Upper lobe of right lung (tissue), 1 donor: ENCODE results near the gene EGFL7. TPM values are rescaled to one million over a fixed set of nuclear protein-coding genes. Genes with fewer than 3 reads are reported as not detected.

ENCODE experiments used
- ATAC-seq: fragments of 200-7000 bp; cut with Tn5 transposase; one replicate; pipeline ENCODE4 v1.9.1; 2020; ENCODE audit warnings: mild to moderate bottlenecking, moderate library complexity
- DNase-seq: peaks from one replicate; pipeline ENCODE4 v3.0.0-alpha.2; 2020
- H3K27ac ChIP-seq: fragments of 200-600 bp; one replicate; pipeline ENCODE4 v1.8.0; 2022
- H3K27me3 ChIP-seq: fragments of 200-600 bp; one replicate; pipeline ENCODE4 v1.8.0; 2022; ENCODE audit warnings: mild to moderate bottlenecking
- H3K36me3 ChIP-seq: fragments of 200-600 bp; one replicate; pipeline ENCODE4 v1.8.0; 2022
- H3K4me1 ChIP-seq: fragments of 200-600 bp; one replicate; pipeline ENCODE4 v1.8.0; 2022
- H3K4me3 ChIP-seq: fragments of 200-600 bp; one replicate; pipeline ENCODE4 v1.8.0; 2022; ENCODE audit warnings: mild to moderate bottlenecking
- H3K9me3 ChIP-seq: fragments of 200-600 bp; one replicate; pipeline ENCODE4 v1.8.0; 2022
- intact Hi-C: fragments of 100-400 bp; cut with DNase I; formaldehyde crosslinking; loops from one replicate; pipeline ENCODE4 v1.11.0; 2022
- microRNA-seq: library from miRNA; unstranded; fragments of <30 nt; microRNA quantifications from one replicate; pipeline ENCODE4 v1.2.0, GENCODE V29; 2020; ENCODE audit warnings: borderline microRNAs expressed
- total RNA-seq: library from RNA; stranded (reverse); fragmentation: NEBNext Ultra II Directional; extraction: Animal tissue kit (Norgen Biotek cat#: 25700); gene quantifications from one replicate; pipeline ENCODE4 v1.2.1, GENCODE V29; 2021
- TF ChIP-seq, protein P1 (sequence below): fragments of 200-600 bp; IDR thresholded peaks from one replicate; pipeline ENCODE4 v1.8.0; 2022; ENCODE audit warnings: antibody characterized with exemption
- donor health status: DM: no; HTN: yes; CAD: no; lungs with severe emphysema.

The EGFL7 gene
- total RNA-seq, 1 donor from 2014 or later: 302 TPM

DNA sequence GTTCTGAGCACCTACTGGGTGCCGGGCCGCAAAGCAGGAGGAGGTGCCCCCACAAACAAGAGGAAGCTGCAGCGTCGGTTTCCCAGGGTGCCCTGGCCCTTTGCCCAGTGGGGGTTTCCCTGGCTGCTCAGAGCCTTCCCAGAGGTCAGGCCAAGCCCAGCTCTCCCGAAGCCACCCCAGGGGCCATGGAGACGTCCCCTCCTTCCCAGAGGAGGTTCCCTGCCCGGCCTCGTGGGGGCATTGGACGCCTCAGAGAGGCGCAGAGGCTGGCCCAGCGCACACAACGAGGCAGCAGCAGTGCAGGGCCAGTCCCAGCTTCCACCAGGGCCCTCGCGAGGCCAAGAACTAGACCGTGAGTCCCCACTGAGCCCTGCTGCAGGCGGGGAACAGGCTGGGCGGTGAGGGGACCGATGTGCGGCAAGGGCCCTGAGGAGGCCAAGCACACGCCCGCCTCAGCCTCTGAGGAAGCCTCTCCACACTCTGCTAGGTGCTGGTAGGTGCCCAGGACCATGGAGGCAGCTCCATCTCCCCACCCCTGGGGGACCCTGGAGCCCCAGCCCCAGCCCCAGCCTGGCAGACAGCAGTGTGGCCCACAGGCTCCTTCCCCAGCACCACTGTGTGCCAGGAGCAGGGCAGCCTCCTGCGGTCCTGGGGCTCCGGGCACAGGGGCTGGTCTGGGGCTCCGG lies 56.6 kb downstream of the EGFL7 start:
- no peaks in the 10 kb centered on the region for H3K9me3 ChIP-seq
- no peak overlapping the region for H3K4me3 ChIP-seq
- peaks cover 30% of the 10 kb centered on the region for H3K36me3 ChIP-seq
- TF ChIP-seq, protein P1, sequence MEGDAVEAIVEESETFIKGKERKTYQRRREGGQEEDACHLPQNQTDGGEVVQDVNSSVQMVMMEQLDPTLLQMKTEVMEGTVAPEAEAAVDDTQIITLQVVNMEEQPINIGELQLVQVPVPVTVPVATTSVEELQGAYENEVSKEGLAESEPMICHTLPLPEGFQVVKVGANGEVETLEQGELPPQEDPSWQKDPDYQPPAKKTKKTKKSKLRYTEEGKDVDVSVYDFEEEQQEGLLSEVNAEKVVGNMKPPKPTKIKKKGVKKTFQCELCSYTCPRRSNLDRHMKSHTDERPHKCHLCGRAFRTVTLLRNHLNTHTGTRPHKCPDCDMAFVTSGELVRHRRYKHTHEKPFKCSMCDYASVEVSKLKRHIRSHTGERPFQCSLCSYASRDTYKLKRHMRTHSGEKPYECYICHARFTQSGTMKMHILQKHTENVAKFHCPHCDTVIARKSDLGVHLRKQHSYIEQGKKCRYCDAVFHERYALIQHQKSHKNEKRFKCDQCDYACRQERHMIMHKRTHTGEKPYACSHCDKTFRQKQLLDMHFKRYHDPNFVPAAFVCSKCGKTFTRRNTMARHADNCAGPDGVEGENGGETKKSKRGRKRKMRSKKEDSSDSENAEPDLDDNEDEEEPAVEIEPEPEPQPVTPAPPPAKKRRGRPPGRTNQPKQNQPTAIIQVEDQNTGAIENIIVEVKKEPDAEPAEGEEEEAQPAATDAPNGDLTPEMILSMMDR: peak; percentile 22
- H3K27ac ChIP-seq: peak overlapping the region; percentile 17
- peak; percentile 33 for ATAC-seq
- DNase-seq: no peak
- H3K4me1 ChIP-seq: peaks cover 37% of the 10 kb centered on the region
- intact Hi-C loops: no loop called here
- H3K27me3 ChIP-seq: no peaks in the 10 kb centered on the region

DNA sequence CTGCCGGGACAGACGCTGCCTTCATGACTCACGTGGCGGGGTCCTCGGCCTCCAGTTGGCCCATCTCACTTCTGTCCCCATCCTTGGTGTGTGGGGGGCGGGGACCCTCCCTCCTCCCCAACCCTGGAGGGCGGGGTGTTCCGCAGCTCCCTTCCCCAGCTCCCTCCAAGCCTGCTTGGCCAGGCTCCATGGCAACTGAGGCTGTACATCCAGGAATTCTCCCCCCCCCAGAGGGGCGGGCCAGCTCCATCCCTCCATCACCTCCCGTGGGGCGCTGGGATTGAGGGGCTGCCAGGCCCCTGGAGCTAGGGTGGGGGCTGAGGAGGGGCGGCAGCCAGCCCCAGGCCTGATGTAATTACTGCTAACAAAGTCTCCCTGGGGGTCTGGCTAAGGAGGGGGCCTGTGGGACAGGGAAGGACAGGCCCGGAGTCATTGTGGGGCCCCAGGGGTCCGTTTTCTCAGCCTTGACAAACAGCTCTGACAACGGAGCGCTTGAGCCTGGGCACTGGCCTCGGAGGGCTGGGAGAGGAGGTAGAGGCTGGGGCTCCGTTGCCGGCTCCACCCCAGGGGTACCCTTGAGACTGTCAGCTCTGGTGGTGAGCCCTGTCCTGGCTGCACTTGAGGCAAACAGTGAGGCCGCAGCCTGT lies 57.7 kb downstream of the EGFL7 start:
- DNase-seq (no peak), ATAC-seq (no peak)
- Histone ChIP-seq H3K4me1 (peaks cover 37% of the 10 kb centered on the region), H3K9me3 (no peaks in the 10 kb centered on the region), H3K27me3 (no peaks in the 10 kb centered on the region), H3K36me3 (peaks cover 41% of the 10 kb centered on the region), H3K4me3 (no peak overlapping the region), H3K27ac (peak overlapping the region; percentile 31)
- intact Hi-C loops: no loop called here
- TF ChIP-seq, protein P1: no peak

DNA sequence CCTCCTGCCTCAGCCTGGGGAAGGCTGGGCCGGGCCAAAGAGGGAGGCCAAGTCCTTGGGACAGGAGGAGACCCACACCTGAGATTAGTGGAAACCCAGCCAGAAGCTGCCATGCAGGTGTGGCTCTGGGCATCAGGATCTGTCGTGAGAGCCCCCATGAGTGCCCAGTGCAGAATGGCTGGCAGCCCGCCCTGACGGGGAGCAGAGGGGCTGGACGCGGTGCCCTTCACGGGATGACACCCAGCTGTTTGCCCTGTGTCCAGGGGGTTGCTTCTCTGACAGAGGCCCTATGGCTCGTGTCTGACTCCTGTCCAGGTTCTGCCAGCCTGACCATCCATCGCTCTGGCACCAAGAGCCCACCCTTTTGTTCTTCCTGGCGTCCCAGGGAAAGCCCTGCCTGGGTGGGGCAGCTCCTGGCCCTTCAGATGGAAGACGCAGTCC lies 58.2 kb downstream of the EGFL7 start:
- peaks cover 46% of the 10 kb centered on the region for H3K36me3 ChIP-seq
- no peak overlapping the region for H3K4me3 ChIP-seq
- no peaks in the 10 kb centered on the region for H3K9me3 ChIP-seq
- intact Hi-C loops: no loop called here
- TF ChIP-seq, protein P1: no peak
- peak overlapping the region; percentile 31 for H3K27ac ChIP-seq
- DNase-seq: no peak
- peaks cover 40% of the 10 kb centered on the region for H3K4me1 ChIP-seq
- no peaks in the 10 kb centered on the region for H3K27me3 ChIP-seq
- no peak for ATAC-seq

DNA sequence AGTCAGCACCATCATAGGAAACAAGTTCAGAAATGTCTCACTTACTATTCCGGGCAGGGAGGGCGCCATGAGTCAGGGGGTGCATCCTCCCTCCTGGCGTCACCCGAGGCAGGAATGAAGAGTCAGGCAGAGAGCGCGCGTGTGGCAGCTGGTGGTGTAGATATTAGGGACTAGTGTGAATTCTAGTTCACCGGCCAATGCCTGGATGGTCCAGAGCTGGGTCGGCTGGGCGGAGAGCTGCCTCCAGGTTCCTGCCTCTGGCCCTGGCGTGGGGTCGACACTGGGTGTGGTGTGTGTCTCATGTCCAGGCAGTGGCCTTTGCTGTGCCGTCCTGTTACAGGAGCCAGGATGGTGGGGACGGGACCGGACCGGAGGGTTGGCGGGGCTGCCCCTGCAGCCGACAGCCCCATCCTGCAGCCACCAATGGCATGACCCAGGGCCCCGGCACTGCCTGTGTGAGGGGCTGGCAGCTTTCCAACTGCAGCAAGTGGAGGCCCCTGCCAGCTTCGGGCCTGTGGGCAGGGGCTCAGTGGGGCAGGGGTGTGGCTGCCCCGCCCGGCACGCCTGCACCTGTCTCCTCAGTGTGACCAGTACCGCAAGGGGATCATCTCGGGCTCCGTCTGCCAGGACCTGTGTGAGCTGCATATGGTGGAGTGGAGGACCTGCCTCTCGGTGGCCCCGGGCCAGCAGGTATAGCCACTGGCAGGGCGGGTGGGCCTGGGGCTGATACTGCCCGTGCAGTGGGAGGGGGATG lies 58.8 kb downstream of the EGFL7 start:
- intact Hi-C loops: no loop called here
- Histone ChIP-seq H3K4me1 (peaks cover 45% of the 10 kb centered on the region), H3K27me3 (no peaks in the 10 kb centered on the region), H3K9me3 (no peaks in the 10 kb centered on the region), H3K4me3 (no peak overlapping the region), H3K36me3 (peaks cover 52% of the 10 kb centered on the region), H3K27ac (no peak overlapping the region)
- TF ChIP-seq, protein P1: no peak
- ATAC-seq: peak; percentile 1
- no peak for DNase-seq

Small RNA genes lying within 50 kb of the gene (microRNA-seq; reads per million reads assigned to microRNA genes)
- gene MIR126: 580,730 reads per million, percentile 100 among the genes with 10 or more reads in this experiment

Other genes with a start within 250 kb of the EGFL7 start
- 13.0 TPM for gene INPP5E, start 223.1 kb upstream of the EGFL7 start, total RNA-seq
- gene SEC16A, start 179.9 kb upstream of the EGFL7 start, total RNA-seq: 63.7 TPM
- 114 TPM for gene NOTCH1, start 116.9 kb upstream of the EGFL7 start, total RNA-seq
- gene AGPAT2, start 24.5 kb downstream of the EGFL7 start, total RNA-seq: 117 TPM
- gene DIPK1B, start 49.7 kb downstream of the EGFL7 start, total RNA-seq: 17.7 TPM
- gene LCN10, start 80.0 kb downstream of the EGFL7 start, total RNA-seq: 11.2 TPM
- 21.5 TPM for gene LCN6, start 85.6 kb downstream of the EGFL7 start, total RNA-seq
- gene LCN8, start 95.3 kb downstream of the EGFL7 start, total RNA-seq: not detected
- gene LCN15, start 101.6 kb downstream of the EGFL7 start, total RNA-seq: not detected
- 64.4 TPM for gene TMEM141, start 128.4 kb downstream of the EGFL7 start, total RNA-seq
- 4.0 TPM for gene CCDC183, start 133.4 kb downstream of the EGFL7 start, total RNA-seq
- 68.2 TPM for gene RABL6, start 145.0 kb downstream of the EGFL7 start, total RNA-seq
- gene AJM1, start 179.6 kb downstream of the EGFL7 start, total RNA-seq: 2.7 TPM
- 82.1 TPM for gene PHPT1, start 186.5 kb downstream of the EGFL7 start, total RNA-seq
- 12.9 TPM for gene MAMDC4, start 189.4 kb downstream of the EGFL7 start, total RNA-seq
- gene EDF1, start 203.4 kb downstream of the EGFL7 start, total RNA-seq: 250 TPM
- 14.8 TPM for gene TRAF2, start 223.6 kb downstream of the EGFL7 start, total RNA-seq